Hepatocyte (in vitro differentiated cells): ENCODE results near the gene CCBE1.

Source experiments
- CTCF ChIP-seq: fragments of 200-600 bp; sonication (generic); IDR thresholded peaks from 2 replicates; pipeline ENCODE4 v1.5.1; 2016; ENCODE audit warnings: antibody characterized with exemption, mild to moderate bottlenecking; ENCODE audit not compliant: poor library complexity
- EZH2 ChIP-seq: fragments of 200-600 bp; sonication (generic); IDR thresholded peaks from 2 replicates; pipeline ENCODE4 v1.6.1; 2016; ENCODE audit warnings: antibody characterized with exemption, mild to moderate bottlenecking, borderline replicate concordance
- EZH2phosphoT487 ChIP-seq: fragments of 200-600 bp; sonication (generic); IDR thresholded peaks from one replicate; pipeline ENCODE4 v1.6.1; 2018; ENCODE audit warnings: antibody characterized with exemption, mild to moderate bottlenecking, low read depth, moderate library complexity; ENCODE audit not compliant: unreplicated experiment, severe bottlenecking

- TF ChIP-seq CTCF (no peak), EZH2 (no peak), EZH2phosphoT487 (no peak)
Observed at GRCh38 chr18:59400407-59400806, 296.8 kb downstream of the CCBE1 start.
